HEK293T (cell line): ENCODE measurements around the gene CEP170.
"Not testable (repeated sequence)": the region's sequence is repeated elsewhere in the genome, so short reads cannot be mapped to it uniquely, and the experiment has no call there.

Source experiments
- CTCF ChIA-PET: fragments of 350-600 bp; formaldehyde crosslinking; extraction: SDS; loops from one replicate; lab custom pipeline; 2021; ENCODE audit warnings: antibody characterized with exemption, inconsistent platforms; lab: Yijun Ruan, JAX
- POLR2A ChIA-PET: fragments of 350-600 bp; formaldehyde crosslinking; extraction: SDS; loops from one replicate; lab custom pipeline; 2020; ENCODE audit warnings: antibody characterized with exemption, inconsistent platforms; lab: Yijun Ruan, JAX
- DNase-seq: peaks from one replicate; pipeline ENCODE4 v3.0.0; 2012; ENCODE audit warnings: mixed read lengths; ENCODE audit errors: extremely low spot score
- ARNT ChIP-seq: fragments of 450-650 bp; IDR thresholded peaks from 2 replicates; pipeline ENCODE4 v1.6.1; 2017; ENCODE audit warnings: mild to moderate bottlenecking
- BHLHE40 ChIP-seq: fragments of 450-650 bp; IDR thresholded peaks from 2 replicates; pipeline ENCODE4 v1.6.1; 2016; ENCODE audit warnings: mild to moderate bottlenecking, moderate library complexity, borderline replicate concordance
- CTBP1 ChIP-seq: fragments of 450-650 bp; IDR thresholded peaks from 2 replicates; pipeline ENCODE4 v1.6.1; 2016; ENCODE audit warnings: borderline replicate concordance
- ELF4 ChIP-seq: fragments of 450-650 bp; IDR thresholded peaks from 2 replicates; pipeline ENCODE4 v1.6.1; 2017; ENCODE audit warnings: antibody characterized with exemption
- FOXA1 ChIP-seq: fragments of 450-650 bp; IDR thresholded peaks from 2 replicates; pipeline ENCODE4 v1.6.1; 2016; ENCODE audit warnings: mild to moderate bottlenecking
- FOXK2 ChIP-seq: fragments of 450-650 bp; IDR thresholded peaks from 2 replicates; pipeline ENCODE4 v1.6.1; 2016; ENCODE audit warnings: mild to moderate bottlenecking
- FOXM1 ChIP-seq: fragments of 450-650 bp; IDR thresholded peaks from 2 replicates; pipeline ENCODE4 v1.6.1; 2017; ENCODE audit warnings: mild to moderate bottlenecking, borderline replicate concordance
- HDGF ChIP-seq: fragments of 450-650 bp; IDR thresholded peaks from 2 replicates; pipeline ENCODE4 v1.6.1; 2017; ENCODE audit warnings: antibody characterized with exemption, borderline replicate concordance
- L3MBTL2 ChIP-seq: fragments of 450-650 bp; conservative IDR thresholded peaks from 2 replicates; pipeline ENCODE4 v1.6.1; 2016; ENCODE audit warnings: mild to moderate bottlenecking
- LEF1 ChIP-seq: fragments of 450-650 bp; IDR thresholded peaks from 2 replicates; pipeline ENCODE4 v1.6.1; 2017; ENCODE audit warnings: mild to moderate bottlenecking, borderline replicate concordance
- NFRKB ChIP-seq: fragments of 450-650 bp; IDR thresholded peaks from 2 replicates; pipeline ENCODE4 v1.6.1; 2016; ENCODE audit warnings: mild to moderate bottlenecking, moderate library complexity
- SP1 ChIP-seq: fragments of 450-650 bp; IDR thresholded peaks from 2 replicates; pipeline ENCODE4 v1.6.1; 2017
- SUZ12 ChIP-seq: fragments of 450-650 bp; IDR thresholded peaks from 2 replicates; pipeline ENCODE4 v1.6.1; 2016; ENCODE audit warnings: mild to moderate bottlenecking
- TARDBP ChIP-seq: fragments of 450-650 bp; IDR thresholded peaks from 2 replicates; pipeline ENCODE4 v1.6.1; 2016
- ZNF384 ChIP-seq: fragments of 450-650 bp; IDR thresholded peaks from 2 replicates; pipeline ENCODE4 v1.6.1; 2016
- TF ChIP-seq, protein P1 (sequence below): fragments of 450-650 bp; IDR thresholded peaks from 2 replicates; pipeline ENCODE4 v1.6.1; 2016

Gene CEP170

GRCh38 chr1:243229526-243229925 lies 25.6 kb downstream of the CEP170 start:
- ChIA-PET CTCF (no interaction called here), POLR2A (no interaction called here)
- no peak for DNase-seq
- TF ChIP-seq BHLHE40: no peak
- TF ChIP-seq FOXA1: no peak
- no peak for TF ChIP-seq TARDBP
- TF ChIP-seq NFRKB: no peak
- no peak for TF ChIP-seq ELF4
- no peak for TF ChIP-seq FOXK2
- TF ChIP-seq, protein P1, sequence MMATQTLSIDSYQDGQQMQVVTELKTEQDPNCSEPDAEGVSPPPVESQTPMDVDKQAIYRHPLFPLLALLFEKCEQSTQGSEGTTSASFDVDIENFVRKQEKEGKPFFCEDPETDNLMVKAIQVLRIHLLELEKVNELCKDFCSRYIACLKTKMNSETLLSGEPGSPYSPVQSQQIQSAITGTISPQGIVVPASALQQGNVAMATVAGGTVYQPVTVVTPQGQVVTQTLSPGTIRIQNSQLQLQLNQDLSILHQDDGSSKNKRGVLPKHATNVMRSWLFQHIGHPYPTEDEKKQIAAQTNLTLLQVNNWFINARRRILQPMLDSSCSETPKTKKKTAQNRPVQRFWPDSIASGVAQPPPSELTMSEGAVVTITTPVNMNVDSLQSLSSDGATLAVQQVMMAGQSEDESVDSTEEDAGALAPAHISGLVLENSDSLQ: no peak
- TF ChIP-seq L3MBTL2: no peak

GRCh38 chr1:243227622-243228021 lies 27.5 kb downstream of the CEP170 start:
- TF ChIP-seq ARNT (no peak), CTBP1 (no peak), FOXM1 (no peak), ELF4 (no peak), NFRKB (no peak), TARDBP (no peak)
- CTCF ChIA-PET: no interaction called here
- DNase-seq: no peak
- POLR2A ChIA-PET: no interaction called here

- no peak for DNase-seq
- TF ChIP-seq LEF1: no peak
- no peak for TF ChIP-seq FOXK2
- no peak for TF ChIP-seq SUZ12
- TF ChIP-seq CTBP1: no peak
- no peak for TF ChIP-seq ARNT
- ChIA-PET CTCF (no interaction called here), POLR2A (interaction anchor here (0.9 kb wide), 1 partner anchor 38 kb away, joined by 3 read pairs; the partner anchor contains the start of gene SDCCAG8)
Measured at GRCh38 chr1:243218059-243218458, 37.0 kb downstream of the CEP170 start.

DNA sequence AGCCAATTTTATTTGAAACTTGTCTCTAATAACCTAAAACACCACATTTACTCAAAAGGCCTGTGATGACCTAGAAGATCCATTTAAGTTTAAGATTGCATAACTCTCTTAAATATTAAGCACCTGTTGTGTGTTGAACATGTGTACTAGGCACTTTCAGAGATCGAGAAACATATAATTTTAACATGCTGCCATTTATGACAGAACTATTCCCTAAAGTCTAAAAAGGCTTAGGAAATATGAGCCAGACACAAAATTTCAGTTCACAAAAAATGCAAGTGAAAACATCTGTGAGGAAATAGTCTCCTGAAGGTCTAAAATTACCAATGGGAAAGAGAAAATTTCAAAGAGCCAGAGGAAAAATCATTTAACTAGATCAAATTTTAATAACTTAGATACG lies 37.7 kb downstream of the CEP170 start:
- DNase-seq: no peak
- TF ChIP-seq SUZ12 (no peak), CTBP1 (no peak), FOXM1 (no peak), TARDBP (no peak), FOXA1 (no peak), HDGF (no peak), LEF1 (no peak), ZNF384 (no peak)
- CTCF ChIA-PET: no interaction called here
- POLR2A ChIA-PET: interaction anchor here (0.9 kb wide), 1 partner anchor 38 kb away, joined by 3 read pairs; the partner anchor contains the start of gene SDCCAG8

GRCh38 chr1:243216741-243217140 lies 38.3 kb downstream of the CEP170 start:
- ChIA-PET POLR2A (interaction anchor here (0.8 kb wide), 1 partner anchor 33 kb away, joined by 3 read pairs; no protein-coding TSS in a partner anchor), CTCF (no interaction called here)
- no peak for DNase-seq
- TF ChIP-seq NFRKB (no peak), BHLHE40 (no peak), TARDBP (no peak), ELF4 (no peak), FOXM1 (no peak), SP1 (no peak), ARNT (no peak), ZNF384 (no peak), FOXK2 (no peak), FOXA1 (no peak), CTBP1 (no peak), SUZ12 (no peak)

- POLR2A ChIA-PET, DNase-seq, CTCF ChIA-PET: not testable (repeated sequence)
Measured at GRCh38 chr1:243215276-243215875, 39.7 kb downstream of the CEP170 start.

- ChIA-PET CTCF (interaction anchor here (0.6 kb wide), 2 partner anchors 589 to 1245 kb away, joined by 3 read pairs; no protein-coding TSS in a partner anchor), POLR2A (interaction anchor here (1.4 kb wide), 1 partner anchor 43 kb away, joined by 4 read pairs; the partner anchor contains the start of gene SDCCAG8)
- DNase-seq: no peak
- TF ChIP-seq TARDBP: no peak
- TF ChIP-seq ELF4: no peak
- no peak for TF ChIP-seq ARNT
- TF ChIP-seq, protein P1: no peak
- TF ChIP-seq L3MBTL2: no peak
- TF ChIP-seq BHLHE40: no peak
- TF ChIP-seq ZNF384: no peak
- TF ChIP-seq SUZ12: no peak
- no peak for TF ChIP-seq HDGF
- no peak for TF ChIP-seq FOXA1
- no peak for TF ChIP-seq LEF1
- TF ChIP-seq FOXK2: no peak
- TF ChIP-seq SP1: no peak
Measured at GRCh38 chr1:243213045-243213787, 41.9 kb downstream of the CEP170 start.

DNA sequence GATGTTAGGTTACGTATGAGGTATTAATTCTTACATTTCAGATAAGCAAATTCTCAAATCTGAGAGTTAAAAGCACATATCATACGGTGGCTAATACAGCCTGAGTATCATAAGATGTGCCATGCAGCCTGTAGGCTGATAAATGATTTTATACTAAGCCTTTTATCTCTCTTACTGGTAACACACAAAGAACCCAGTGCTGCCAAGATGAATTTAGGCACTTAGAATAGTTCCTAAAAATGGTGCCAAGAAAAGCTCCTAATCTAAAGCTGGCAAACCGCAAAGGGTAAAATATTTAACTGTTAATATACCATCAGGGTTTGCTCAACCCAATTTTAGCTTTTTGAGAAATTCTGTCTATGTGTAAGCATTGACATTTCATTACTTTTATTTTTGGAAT lies 43.1 kb downstream of the CEP170 start:
- POLR2A ChIA-PET: interaction anchor here (1.1 kb wide), 1 partner anchor 44 kb away, joined by 4 read pairs; the partner anchor contains the start of gene SDCCAG8
- DNase-seq, CTCF ChIA-PET: not testable (repeated sequence)

DNA sequence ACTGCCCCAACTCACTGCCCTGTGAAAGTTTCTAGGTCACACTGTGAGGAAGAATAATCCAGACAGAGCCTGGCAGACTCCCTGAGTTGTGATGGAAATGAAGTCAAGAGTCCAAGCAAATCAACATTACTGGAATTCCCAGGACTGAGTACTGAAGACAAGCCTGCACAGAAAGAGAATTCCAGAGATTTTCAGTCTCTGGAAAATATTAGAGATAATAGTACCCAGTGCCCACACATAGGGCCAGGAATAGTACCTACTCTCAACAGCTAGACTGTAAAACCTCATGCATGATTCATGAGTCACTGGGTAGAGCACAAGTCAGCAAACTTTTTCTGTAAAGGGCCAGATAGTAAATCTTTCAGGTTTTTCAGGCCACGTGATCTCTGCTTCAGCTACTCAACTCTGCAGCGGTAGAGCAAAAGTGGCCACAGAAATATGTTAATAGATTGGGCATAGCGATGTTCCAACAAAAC lies 50.0 kb downstream of the CEP170 start:
- CTCF ChIA-PET, DNase-seq, POLR2A ChIA-PET: not testable (repeated sequence)

- DNase-seq, CTCF ChIA-PET, POLR2A ChIA-PET: not testable (repeated sequence)
Measured at GRCh38 chr1:243204336-243204735, 50.7 kb downstream of the CEP170 start.

GRCh38 chr1:243203196-243203595 lies 51.9 kb downstream of the CEP170 start:
- not testable (repeated sequence) for DNase-seq

More at GRCh38 chr1:243203196-243203595, 51.9 kb downstream of the CEP170 start:
- POLR2A ChIA-PET, CTCF ChIA-PET: not testable (repeated sequence)
